ENCODE data around the gene COL9A2.

COL9A2 gene

DNA sequence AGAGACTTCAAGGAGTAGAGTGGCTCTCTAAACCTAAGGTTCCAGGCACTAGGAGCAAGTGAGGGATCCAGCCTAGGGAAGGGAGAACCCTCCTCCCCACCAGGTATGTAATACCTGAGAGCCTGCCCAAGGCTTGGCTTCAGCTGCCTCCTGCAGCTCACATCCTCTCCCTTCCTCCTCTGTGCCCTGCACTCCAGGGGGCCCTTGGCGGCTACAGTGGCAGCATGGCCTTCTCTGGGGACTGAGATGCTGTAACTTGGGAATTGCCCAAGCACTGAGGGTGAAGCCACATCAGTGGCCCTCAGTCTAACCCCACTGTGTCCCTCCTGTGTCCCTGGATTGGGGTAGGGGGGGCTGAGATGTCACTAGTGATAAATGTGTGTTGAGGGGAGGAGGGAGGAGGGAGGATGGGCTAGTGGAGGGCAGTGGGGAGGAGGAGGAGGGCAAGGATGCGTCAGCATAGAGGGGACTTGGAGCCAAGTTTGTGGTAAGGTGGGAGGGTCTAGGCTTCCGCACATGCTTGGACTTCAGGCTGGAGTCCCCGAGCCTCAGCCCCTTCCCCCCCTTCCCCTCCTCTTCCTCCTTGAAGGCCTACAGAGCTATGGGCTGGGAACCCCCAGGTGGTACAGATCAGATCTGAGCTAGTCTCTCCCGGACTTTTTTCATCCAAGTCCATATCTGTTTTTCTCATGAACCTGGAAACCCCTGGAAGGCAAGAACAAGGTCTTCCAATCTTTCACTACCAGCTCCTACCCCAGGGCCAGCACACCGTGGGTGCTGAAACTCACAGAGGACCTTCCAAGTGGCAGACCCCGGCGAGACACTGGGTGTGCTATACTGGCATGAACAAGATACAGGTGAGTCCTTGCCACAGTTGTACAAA is 17.5 kb downstream of the COL9A2 start:
- no peaks in the 10 kb centered on the region for H3K27me3 ChIP-seq (ENCODE audit: control insufficient read depth, insufficient read depth, low read length)
- H3K9ac ChIP-seq (ENCODE audit: low read depth, low read length) = no peak overlapping the region
- H3K9me3 ChIP-seq (ENCODE audit: control insufficient read depth, insufficient read depth, low read length) = no peaks in the 10 kb centered on the region
- no peaks in the 10 kb centered on the region for H3K36me3 ChIP-seq (ENCODE audit: control insufficient read depth, insufficient read depth, low read length)
- no peaks in the 10 kb centered on the region for H3K4me1 ChIP-seq (ENCODE audit: control insufficient read depth, insufficient read depth, low read length)
- H3K4me3 ChIP-seq (ENCODE audit: low read depth, low read length) = no peak overlapping the region

DNA sequence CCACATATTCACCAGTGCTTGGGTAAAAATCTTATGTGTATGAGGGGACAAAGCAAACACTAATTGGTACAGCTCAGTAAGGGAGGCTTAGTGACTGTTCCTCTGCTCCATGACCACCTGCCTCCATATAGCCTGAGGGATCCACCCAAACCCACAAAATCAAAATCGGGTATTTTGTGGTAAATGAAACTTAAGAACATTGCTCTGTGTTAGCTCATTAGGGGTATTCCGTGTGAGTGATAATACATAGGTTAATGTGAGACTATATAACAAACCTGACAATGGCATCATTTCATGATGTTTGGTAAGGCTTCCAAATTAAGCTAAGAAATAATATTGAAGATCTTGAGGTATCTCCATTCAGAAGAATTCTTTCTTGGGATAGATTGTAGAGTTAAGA is 25.8 kb downstream of the COL9A2 start:
- H3K4me1 ChIP-seq (ENCODE audit: control insufficient read depth, insufficient read depth, low read length) = peaks cover 4% of the 10 kb centered on the region
- peaks cover 10% of the 10 kb centered on the region for H3K36me3 ChIP-seq (ENCODE audit: control insufficient read depth, insufficient read depth, low read length)

DNA sequence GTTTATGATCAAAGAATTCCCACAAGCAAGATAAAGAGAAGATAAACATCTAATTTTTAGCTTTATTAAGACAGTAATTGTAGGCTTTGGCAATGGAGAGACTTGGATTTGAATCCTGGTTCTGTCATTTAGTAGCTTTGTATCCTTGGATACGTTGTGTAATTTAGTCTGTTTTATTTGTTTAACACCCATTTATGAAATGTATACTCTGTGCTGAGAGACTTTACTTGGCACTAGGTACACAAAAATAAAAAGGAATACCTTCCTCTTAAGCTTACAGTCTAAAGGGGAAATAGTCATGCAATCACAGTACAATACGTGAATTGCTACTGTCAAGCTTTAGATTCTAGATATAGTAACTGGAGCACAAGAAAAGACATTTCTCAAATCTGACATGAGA is 35.2 kb downstream of the COL9A2 start:
- H3K36me3 ChIP-seq (ENCODE audit: control insufficient read depth, insufficient read depth, low read length) = no peaks in the 10 kb centered on the region
- H3K9me3 ChIP-seq (ENCODE audit: control insufficient read depth, insufficient read depth, low read length) = no peaks in the 10 kb centered on the region
- H3K4me3 ChIP-seq (ENCODE audit: low read depth, low read length) = no peak overlapping the region

More for the DNA sequence above, 25.8 kb downstream of the COL9A2 start:
- no peaks in the 10 kb centered on the region for H3K27me3 ChIP-seq (ENCODE audit: control insufficient read depth, insufficient read depth, low read length)
- no peaks in the 10 kb centered on the region for H3K9me3 ChIP-seq (ENCODE audit: control insufficient read depth, insufficient read depth, low read length)
- H3K4me3 ChIP-seq (ENCODE audit: low read depth, low read length) = no peak overlapping the region
- no peak overlapping the region for H3K9ac ChIP-seq (ENCODE audit: low read depth, low read length)

GRCh38 chr1:40276122-40276521 is 41.0 kb downstream of the COL9A2 start:
- H3K4me1 ChIP-seq (ENCODE audit: control insufficient read depth, insufficient read depth, low read length) = no peaks in the 10 kb centered on the region
- no peaks in the 10 kb centered on the region for H3K36me3 ChIP-seq (ENCODE audit: control insufficient read depth, insufficient read depth, low read length)
- no peaks in the 10 kb centered on the region for H3K9me3 ChIP-seq (ENCODE audit: control insufficient read depth, insufficient read depth, low read length)
- no peak overlapping the region for H3K9ac ChIP-seq (ENCODE audit: low read depth, low read length)
- no peaks in the 10 kb centered on the region for H3K27me3 ChIP-seq (ENCODE audit: control insufficient read depth, insufficient read depth, low read length)
- no peak overlapping the region for H3K4me3 ChIP-seq (ENCODE audit: low read depth, low read length)

More for the DNA sequence above, 35.2 kb downstream of the COL9A2 start:
- Histone ChIP-seq H3K4me1 (ENCODE audit: control insufficient read depth, insufficient read depth, low read length) (no peaks in the 10 kb centered on the region), H3K9ac (ENCODE audit: low read depth, low read length) (no peak overlapping the region), H3K27me3 (ENCODE audit: control insufficient read depth, insufficient read depth, low read length) (no peaks in the 10 kb centered on the region)

GRCh38 chr1:40274331-40274730 is 42.8 kb downstream of the COL9A2 start:
- Histone ChIP-seq H3K36me3 (ENCODE audit: control insufficient read depth, insufficient read depth, low read length) (peaks cover 5% of the 10 kb centered on the region), H3K9me3 (ENCODE audit: control insufficient read depth, insufficient read depth, low read length) (no peaks in the 10 kb centered on the region), H3K4me3 (ENCODE audit: low read depth, low read length) (no peak overlapping the region), H3K9ac (ENCODE audit: low read depth, low read length) (no peak overlapping the region), H3K27me3 (ENCODE audit: control insufficient read depth, insufficient read depth, low read length) (no peaks in the 10 kb centered on the region), H3K4me1 (ENCODE audit: control insufficient read depth, insufficient read depth, low read length) (no peaks in the 10 kb centered on the region)

DNA sequence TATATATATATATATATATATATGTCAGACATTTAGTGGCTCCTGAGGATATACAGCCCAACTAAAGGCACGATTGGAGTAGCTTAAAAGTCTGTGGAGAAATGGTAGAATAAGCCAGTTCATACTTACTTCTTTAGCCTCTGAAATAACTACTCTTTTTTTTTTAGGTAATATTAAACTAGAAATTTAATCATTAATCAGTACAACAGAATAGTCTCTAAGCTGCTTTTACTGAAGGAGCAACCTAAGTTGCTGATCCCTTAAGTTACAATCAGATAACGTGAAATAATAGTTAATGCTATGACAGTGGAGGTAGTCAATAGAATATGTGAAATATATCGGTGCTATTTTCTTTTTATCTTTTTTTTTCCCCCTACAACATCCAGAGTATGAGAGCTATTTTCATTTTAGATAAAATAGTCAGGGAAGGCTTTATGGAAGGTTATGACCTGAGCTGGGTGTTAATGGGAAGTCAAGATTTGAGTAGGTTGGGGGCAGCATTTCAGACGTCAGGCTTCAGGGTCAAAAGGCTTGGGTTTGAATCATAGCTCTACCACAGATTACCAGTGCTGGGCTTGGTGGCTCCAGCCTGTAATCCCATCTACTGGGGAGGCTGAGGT is 43.4 kb downstream of the COL9A2 start:
- Histone ChIP-seq H3K9me3 (ENCODE audit: control insufficient read depth, insufficient read depth, low read length) (no peaks in the 10 kb centered on the region), H3K4me3 (ENCODE audit: low read depth, low read length) (no peak overlapping the region), H3K27me3 (ENCODE audit: control insufficient read depth, insufficient read depth, low read length) (no peaks in the 10 kb centered on the region), H3K36me3 (ENCODE audit: control insufficient read depth, insufficient read depth, low read length) (peaks cover 5% of the 10 kb centered on the region), H3K9ac (ENCODE audit: low read depth, low read length) (no peak overlapping the region), H3K4me1 (ENCODE audit: control insufficient read depth, insufficient read depth, low read length) (no peaks in the 10 kb centered on the region)

DNA sequence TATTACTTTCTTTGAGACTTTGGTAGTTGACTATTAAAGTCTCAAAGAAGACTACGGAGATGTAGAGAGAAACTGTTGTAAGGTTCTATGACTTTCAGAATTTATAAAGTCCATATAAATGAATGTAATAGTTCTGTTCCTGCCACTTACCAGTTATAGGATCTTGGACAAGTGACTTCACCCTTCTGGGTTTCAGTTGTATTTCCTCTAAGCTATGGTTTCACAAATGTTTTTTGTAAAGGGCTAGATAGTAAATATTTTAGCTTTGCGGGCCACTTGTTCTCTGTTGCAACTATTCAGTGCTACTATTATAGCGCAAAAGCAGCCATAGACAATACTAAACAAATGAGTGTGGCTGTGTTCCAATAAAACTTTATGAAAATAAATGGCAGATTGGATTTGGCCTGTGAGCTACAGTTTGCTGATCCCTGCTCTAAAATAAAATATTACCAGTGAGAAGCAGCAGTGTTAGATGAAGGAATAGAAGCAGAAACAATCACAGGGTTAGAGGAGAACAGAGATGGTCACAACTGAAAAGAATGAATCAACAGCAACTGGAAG is 44.4 kb downstream of the COL9A2 start:
- no peak overlapping the region for H3K4me3 ChIP-seq (ENCODE audit: low read depth, low read length)
- H3K9me3 ChIP-seq (ENCODE audit: control insufficient read depth, insufficient read depth, low read length) = no peaks in the 10 kb centered on the region
- H3K36me3 ChIP-seq (ENCODE audit: control insufficient read depth, insufficient read depth, low read length) = peaks cover 5% of the 10 kb centered on the region
- H3K4me1 ChIP-seq (ENCODE audit: control insufficient read depth, insufficient read depth, low read length) = no peaks in the 10 kb centered on the region
- H3K9ac ChIP-seq (ENCODE audit: low read depth, low read length) = no peak overlapping the region
- H3K27me3 ChIP-seq (ENCODE audit: control insufficient read depth, insufficient read depth, low read length) = no peaks in the 10 kb centered on the region

DNA sequence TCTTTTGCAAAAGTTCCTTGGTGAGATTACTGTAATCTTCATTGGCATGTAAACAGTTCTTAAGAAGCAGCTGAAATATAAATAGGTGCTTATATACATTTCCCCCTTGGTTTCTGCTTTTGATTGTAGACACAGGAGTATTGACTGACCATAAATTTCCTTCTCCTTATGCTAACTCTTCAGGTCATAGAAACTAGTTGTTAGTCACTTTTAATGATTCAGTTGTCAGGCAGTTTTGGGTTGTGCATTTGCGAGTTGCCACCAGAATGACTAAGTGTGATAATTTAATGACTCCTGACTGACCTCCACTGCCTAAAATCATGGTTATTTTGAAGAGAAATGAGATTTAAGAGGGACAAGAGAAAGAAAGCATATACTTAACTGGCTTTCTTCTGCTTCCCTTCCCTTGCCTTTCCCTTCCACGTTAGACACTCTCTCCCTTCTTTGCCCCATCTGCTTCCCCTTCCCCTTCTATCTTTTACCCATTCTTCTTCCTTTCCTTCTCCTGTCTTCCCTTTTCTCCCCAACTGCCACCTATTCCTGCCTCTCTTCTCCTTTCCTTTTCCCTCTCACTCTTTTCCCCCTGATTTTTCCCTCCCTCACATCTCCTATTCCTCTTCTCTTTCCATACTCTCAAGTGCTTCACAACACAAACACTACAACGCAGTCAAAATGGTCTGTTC is 46.8 kb downstream of the COL9A2 start:
- H3K36me3 ChIP-seq (ENCODE audit: control insufficient read depth, insufficient read depth, low read length) = peaks cover 5% of the 10 kb centered on the region
- H3K9ac ChIP-seq (ENCODE audit: low read depth, low read length) = no peak overlapping the region
- no peak overlapping the region for H3K4me3 ChIP-seq (ENCODE audit: low read depth, low read length)
- no peaks in the 10 kb centered on the region for H3K27me3 ChIP-seq (ENCODE audit: control insufficient read depth, insufficient read depth, low read length)
- no peaks in the 10 kb centered on the region for H3K4me1 ChIP-seq (ENCODE audit: control insufficient read depth, insufficient read depth, low read length)
- no peaks in the 10 kb centered on the region for H3K9me3 ChIP-seq (ENCODE audit: control insufficient read depth, insufficient read depth, low read length)

GRCh38 chr1:40268211-40268610 is 48.9 kb downstream of the COL9A2 start:
- Histone ChIP-seq H3K9me3 (ENCODE audit: control insufficient read depth, insufficient read depth, low read length) (no peaks in the 10 kb centered on the region), H3K36me3 (ENCODE audit: control insufficient read depth, insufficient read depth, low read length) (peaks cover 5% of the 10 kb centered on the region), H3K9ac (ENCODE audit: low read depth, low read length) (no peak overlapping the region)

DNA sequence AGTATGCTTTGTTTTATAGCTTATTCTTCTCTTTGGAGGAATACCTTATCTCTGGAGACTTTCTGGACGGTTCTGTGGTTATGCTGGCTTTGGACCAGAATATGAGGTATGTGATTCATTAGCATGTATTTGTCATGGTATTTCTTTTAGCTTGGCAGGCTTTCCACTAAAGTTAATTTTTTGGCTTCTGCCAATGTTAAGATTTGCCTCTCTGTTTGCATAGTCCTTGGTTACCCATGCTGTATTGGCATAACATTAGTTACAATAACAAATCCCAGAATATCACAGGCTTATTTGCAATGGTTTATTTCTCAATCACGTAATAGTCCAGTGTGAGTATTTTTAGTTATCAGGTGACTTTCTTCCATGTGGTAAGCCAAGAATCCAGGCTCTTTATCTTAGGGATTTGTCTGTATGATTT is 49.3 kb downstream of the COL9A2 start:
- Histone ChIP-seq H3K4me3 (ENCODE audit: low read depth, low read length) (no peak overlapping the region), H3K9me3 (ENCODE audit: control insufficient read depth, insufficient read depth, low read length) (no peaks in the 10 kb centered on the region), H3K27me3 (ENCODE audit: control insufficient read depth, insufficient read depth, low read length) (no peaks in the 10 kb centered on the region), H3K4me1 (ENCODE audit: control insufficient read depth, insufficient read depth, low read length) (no peaks in the 10 kb centered on the region), H3K36me3 (ENCODE audit: control insufficient read depth, insufficient read depth, low read length) (peaks cover 5% of the 10 kb centered on the region), H3K9ac (ENCODE audit: low read depth, low read length) (no peak overlapping the region)

More at GRCh38 chr1:40268211-40268610, 48.9 kb downstream of the COL9A2 start:
- H3K4me1 ChIP-seq (ENCODE audit: control insufficient read depth, insufficient read depth, low read length) = no peaks in the 10 kb centered on the region
- no peak overlapping the region for H3K4me3 ChIP-seq (ENCODE audit: low read depth, low read length)
- H3K27me3 ChIP-seq (ENCODE audit: control insufficient read depth, insufficient read depth, low read length) = no peaks in the 10 kb centered on the region

DNA sequence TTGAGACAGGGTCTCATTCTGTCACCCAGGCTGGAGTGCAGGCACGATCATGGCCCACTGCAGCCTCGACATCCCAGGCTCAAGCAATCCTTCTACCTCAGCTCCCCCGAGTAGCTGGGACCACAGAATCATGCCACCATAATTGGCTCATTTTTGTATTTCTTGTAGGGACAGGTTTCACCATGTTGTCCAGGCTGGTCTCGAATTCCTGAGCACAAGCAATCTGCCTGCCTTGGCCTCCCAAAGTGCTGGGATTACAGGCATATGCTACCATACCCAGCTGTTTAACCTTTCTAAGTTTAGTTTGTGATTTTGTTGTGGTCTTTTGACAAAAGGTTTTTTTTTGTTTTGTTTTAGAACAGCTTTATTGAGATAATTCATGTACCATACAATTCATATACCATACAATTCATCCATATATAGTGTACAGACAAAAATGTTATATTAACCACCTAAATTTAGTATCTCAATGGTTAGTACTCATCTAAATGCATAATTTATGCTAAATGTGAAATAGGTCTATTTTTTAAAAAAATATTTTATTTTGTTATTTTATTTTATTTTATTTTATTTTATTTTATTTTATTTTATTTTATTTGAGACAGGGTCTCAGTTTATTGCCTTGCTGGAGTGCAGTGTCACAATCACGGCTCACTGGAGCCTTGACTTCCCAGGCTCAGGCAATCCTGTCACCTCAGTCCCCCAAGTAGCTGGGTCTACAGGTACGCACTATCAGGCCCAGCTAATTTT is 50.1 kb downstream of the COL9A2 start:
- no peaks in the 10 kb centered on the region for H3K4me1 ChIP-seq (ENCODE audit: control insufficient read depth, insufficient read depth, low read length)
- no peak overlapping the region for H3K9ac ChIP-seq (ENCODE audit: low read depth, low read length)
- no peaks in the 10 kb centered on the region for H3K9me3 ChIP-seq (ENCODE audit: control insufficient read depth, insufficient read depth, low read length)
- no peak overlapping the region for H3K4me3 ChIP-seq (ENCODE audit: low read depth, low read length)
- H3K36me3 ChIP-seq (ENCODE audit: control insufficient read depth, insufficient read depth, low read length) = peaks cover 5% of the 10 kb centered on the region
- H3K27me3 ChIP-seq (ENCODE audit: control insufficient read depth, insufficient read depth, low read length) = no peaks in the 10 kb centered on the region

All from iPS-15b (cell line).